ENCODE measurements around the gene EPHB3.

The EPHB3 gene
- 0.04 to 0.12 reads per million in 2 experiments for total RNA-seq

DNA sequence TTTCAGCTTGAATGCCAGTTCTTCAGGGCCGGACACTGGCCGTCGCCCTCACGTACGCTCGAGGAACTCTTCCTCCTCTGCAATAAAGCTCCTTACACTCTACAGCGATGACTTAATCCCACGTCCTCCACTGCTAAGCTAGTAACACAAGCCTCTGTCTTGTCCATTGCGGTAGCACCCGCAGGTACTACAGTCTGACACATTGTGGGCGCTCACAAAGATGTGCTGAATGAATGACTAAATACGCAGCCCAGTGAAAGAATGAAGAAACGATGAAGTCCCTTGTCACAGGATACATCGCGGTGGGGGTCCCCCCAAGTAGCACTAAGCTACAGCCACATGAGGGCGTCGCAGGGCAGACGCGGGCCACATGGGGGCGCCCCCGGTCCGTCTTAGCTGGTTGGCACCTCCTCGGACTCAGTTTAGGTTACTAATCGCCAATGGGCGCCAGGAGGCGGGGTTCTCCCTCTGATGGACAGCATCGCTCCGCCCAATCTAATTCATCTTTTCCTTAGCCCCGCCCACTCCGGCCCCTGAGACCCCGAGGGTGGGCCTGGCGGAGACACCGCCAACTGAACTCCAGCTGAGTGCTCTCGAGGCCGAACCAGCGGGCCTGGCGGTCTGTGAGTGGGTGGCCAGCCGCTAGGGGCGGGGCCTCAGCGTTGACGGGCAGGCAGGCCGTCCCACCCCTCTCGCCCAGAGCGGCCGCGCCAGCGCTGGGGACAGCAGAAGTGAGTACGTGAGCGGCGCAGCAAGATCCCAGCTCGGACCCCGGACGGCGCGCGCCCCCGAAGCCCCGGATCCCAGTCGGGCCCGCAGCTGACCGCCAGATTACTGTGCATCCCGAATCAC lies at the start of gene EPHB3:
Gene EPHB3, plus strand, starts transcription at position 725 of the 852 bp plus-strand sequence. CDS start 451 bp downstream, outside the sequence.
- peak; percentile 80 for DNase-seq (ENCODE audit: low read depth)

DNA sequence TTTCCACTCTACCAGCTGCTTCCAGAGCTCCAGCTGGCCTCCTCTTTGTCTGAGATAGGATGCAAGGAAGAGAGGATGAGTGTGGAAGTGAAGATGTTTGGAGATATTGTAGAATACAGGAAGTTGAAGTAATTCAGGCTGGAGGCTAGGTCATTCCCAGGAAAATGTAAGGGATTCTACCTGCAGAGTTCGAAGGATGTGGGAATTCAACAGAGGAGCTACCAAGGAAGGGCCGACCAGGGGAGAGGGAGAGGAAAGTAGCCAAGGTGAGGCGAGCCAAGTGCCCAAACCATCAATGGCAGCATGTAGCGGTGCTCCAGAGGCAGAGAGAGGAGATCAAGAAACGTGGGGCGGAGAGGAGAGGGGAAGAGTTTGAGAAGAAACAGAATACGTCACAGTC lies 49.0 kb upstream of the EPHB3 start:
- DNase-seq (ENCODE audit: low read depth): no peak

DNA sequence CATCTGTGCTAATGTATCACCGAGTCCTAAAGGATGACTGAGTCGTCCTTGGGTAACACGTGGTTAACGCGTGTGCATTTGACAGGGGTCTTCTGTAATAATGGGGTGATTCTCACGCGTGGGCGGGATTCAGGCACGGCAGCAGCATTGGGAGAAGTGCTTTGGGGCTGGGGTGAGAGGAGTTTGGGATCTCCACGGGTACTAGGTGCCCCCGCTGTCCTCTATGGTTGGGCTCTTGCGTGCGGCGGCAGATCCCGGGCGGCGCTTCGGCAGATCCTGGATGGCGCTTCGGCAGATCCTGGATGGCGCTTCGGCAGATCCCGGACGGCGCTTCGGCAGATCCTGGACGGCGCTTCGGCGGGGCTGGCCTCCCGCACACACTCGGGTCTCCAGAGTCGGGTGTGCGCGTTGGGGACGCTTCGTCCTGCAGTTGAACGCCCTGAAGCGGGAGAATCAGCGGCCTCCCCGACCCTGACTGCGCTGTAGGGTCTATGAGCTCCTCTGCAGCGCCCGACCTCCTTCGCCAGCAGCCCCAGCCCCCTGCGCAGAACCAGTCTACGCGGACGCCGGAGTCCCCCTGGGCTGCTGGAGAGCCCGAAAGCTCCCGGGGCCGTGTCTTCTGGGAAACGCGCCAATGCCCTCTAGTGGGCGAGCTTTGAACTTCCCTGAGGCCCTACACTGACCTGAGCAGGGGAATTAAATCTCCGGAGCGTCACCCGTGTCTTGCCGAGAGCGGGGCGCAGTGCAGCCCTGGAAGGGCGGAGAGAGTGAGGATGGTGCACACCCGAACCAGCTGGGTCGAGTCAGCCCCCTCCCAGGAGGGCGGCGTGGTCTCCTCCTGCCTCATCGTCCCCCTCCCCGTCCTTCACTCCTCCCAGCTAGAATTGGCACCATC lies 48.1 kb upstream of the EPHB3 start:
- DNase-seq (ENCODE audit: low read depth): peak; percentile 72

DNA sequence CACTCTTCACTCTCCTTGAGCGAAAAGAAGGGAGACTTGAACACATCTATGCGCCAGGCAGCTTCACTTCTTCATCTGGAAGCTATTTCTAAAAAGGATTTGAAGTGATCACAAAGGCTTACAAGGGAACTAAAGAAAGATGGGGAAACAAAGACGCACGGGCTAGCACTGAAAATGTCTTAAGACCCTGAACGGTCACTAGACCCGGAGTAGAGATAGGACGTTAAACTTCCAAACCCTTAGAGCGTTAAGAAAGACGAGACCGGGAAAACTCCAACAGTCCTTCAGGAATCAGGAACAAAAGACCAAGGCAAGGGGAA lies 47.5 kb upstream of the EPHB3 start:
- no peak for DNase-seq (ENCODE audit: low read depth)

DNA sequence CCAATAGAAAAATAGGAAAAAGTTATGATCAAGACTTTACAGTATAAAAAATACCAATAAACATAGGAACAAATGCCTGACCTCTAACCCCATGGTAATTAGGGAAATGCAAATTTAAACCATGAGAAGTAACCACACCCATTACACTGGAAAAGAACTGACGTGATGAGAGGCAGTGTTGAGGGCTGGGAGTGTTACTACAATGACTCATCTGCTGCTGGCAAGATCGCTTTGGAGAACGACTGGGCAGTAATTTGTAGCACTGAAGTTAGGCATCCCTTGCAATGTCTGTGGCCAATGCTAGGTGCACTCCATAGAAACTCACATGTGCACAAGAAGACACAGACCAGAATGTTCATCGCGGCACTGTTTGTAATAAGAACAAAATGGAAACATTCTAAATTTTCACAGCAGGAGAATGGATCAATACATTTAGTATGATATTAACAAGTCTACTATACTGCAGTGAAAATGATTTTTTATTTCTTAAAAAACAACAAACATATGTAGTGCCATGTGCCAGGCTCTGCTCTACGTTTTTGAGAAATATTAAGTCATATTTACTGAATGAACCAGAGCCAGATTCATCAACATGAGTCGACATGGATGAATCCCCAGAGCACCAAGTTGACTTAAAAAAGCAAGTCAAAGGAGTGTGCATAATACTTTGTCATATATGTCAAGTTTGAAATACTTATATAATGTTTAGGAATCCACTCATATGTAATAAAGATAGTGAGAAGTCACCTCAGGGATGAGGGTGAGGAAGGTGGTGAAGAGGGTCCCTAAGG lies 37.6 kb upstream of the EPHB3 start:
- no peak for DNase-seq (ENCODE audit: low read depth)

DNA sequence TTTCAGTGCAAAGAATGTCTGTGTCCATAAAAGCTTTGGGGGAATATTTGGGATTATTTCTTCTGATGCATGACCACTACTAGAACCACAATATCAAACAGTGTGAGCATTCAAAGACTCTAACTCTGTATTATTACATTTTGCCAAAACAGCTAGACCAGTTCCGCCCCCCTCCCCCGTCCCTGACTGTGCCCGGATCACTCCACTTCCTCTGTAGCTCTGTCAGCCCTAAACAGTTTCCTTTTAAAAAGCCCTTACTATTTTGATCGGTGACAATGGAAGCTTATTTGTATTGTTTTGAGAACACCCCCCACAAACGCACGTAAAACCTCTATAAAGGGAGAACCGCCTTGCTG lies 36.6 kb upstream of the EPHB3 start:
- no peak for DNase-seq (ENCODE audit: low read depth)

DNA sequence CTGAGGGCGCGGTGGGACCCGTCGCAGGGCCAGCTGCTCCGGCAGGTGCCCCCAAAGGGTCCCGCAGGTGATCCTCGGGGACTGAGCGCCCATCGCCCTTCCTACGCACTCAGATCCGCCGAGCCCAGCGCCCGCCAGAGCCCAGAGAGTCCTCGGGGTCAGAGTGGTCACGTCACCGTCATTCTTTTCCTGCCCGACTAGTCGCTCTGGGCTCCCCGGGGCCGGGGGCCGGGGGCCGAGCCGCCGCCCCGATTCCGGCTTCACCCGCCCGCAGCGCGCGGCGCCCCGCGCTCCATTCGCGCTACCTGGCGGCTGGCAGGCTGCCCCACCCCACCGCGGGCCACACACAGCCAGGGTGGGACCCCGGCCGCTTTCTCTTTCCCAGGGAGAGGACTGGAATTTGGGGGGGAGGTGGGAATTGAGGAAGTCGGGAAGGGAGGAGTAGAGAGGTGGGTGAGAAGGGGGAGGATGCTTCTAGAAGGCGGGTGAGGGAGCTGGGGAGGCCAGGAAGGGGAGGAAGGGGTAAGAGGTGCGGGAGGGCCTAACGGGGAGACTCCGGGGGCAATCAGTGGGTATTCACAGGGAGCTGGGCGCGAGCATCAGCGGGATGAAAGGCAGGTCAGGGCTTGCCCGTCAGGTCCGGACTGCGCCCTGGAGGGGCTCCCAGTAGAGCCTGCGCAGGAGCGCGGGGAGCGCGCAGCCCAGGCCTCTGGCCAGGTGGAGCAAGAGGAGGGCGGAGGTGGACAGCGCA lies 36.1 kb upstream of the EPHB3 start:
- DNase-seq (ENCODE audit: low read depth): no peak

DNA sequence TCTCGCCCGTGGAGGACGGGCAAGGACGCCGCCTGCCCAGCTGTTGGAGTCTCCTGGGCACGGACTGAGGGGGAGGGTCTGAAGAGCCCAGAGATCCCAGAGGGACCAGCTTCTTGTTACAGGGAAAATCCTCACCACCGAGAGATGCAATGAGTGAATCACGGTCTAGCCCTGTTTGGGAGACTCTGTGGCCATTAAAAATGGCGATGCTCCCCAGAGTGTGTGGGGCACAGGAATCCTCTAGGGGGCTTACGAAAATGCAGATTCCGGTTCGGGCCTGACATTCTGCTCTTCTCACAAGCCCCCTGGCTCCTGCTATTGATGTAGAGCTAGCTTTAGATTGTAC lies 35.5 kb upstream of the EPHB3 start:
- DNase-seq (ENCODE audit: low read depth): no peak

DNA sequence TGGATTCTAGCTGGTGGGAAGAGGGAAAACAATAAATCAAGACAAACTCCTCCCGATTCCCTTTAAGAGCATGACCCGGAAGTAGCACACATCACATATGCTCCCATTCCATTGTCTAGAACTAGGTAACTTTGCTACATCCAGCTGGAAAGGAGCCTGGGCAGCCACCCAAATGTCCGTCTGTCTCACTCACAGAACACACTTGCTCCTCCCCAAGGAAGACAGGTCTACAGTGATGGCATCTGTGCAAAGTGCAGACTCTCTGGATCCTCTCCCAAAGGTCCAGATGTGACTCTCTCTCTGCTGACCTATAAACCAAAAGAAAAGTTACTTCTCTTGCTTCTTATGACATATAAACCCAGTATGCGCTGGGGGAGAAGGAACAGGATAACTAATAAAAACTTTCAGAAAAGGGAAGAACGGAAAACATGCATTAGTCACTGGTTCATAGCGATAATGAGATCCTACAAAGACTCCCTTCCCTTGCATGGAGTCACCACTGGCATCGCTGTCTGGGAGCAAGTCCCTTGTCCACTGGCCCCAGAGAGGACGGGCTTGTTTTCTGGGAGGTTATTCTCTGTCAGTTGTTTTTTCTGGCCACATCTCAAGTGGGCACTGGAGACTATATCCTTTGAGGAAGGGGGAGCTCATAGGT lies 29.8 kb upstream of the EPHB3 start:
- no peak for DNase-seq (ENCODE audit: low read depth)

DNA sequence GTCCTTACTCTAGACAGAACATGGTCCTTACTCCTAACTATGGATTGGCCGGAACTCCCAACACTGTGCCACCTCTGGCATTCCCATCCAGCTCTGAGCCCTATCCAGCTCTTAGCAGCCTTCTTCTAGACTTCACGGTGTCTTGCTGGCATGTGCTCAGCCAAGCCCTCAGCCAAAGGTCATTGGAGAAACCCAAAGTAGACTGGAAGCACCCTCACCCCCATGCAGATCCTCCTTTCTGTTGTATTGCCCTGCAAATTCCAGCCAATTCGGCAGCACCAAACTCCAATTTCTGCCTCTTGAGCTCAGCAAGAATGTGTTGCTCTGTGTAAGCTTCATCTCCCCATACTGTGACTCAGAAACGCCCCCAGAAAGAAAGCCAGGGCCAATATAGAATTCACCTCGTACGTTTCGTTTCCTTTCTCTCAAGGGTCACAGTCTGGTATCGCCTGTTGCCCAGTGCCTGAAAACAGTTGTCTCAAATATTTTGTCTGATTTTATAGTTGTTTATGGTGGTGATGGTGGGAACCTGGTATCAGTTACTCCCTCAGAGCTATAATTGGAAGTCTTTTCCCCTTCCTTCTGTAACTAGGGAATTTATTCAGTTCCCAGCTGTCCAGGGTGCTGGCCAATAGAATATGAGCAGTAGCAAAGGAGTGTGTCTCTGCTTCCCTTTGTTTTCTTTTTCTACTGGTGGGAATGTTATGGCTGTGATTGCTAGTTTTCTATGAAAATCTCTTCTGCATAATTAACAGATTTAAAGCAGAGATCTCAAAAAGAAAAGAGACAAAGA lies 28.4 kb upstream of the EPHB3 start:
- DNase-seq (ENCODE audit: low read depth): no peak

DNA sequence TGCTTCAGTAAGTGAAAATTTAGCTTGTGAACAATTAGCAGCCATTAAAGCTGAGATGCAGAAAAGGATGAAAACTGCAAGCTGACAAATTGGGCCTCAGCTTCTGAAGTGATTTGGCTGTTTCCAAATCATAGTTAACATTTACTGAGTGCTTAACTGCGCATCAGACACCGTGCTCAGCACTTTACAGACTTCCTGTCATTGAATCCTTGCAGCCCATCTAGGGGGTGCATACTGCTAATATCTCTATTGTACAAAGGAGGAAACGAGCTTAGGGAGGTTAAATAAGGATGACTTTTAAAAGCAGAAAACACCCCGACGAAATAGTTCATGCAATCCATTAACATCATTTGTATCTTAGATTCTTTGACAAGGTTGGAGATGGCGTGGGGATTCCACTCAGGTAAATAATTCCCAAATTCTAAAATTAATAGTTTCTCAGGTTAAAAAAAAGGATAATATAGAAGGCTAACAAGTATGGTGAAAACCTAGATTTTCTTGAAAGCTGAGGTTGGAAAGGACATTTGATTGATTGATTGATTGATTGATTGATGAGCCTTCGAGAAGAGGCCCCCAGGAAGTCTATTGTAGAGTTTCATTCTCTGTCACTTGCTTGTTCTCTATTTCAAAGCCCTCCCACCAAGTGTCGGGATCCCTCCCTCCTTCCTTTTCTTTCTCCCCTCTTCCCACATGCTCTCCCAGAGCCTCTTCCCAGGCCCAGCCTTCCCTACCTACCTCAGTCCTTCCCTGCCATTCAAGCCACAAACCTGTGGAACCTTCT lies 23.5 kb upstream of the EPHB3 start:
- DNase-seq (ENCODE audit: low read depth): no peak

DNA sequence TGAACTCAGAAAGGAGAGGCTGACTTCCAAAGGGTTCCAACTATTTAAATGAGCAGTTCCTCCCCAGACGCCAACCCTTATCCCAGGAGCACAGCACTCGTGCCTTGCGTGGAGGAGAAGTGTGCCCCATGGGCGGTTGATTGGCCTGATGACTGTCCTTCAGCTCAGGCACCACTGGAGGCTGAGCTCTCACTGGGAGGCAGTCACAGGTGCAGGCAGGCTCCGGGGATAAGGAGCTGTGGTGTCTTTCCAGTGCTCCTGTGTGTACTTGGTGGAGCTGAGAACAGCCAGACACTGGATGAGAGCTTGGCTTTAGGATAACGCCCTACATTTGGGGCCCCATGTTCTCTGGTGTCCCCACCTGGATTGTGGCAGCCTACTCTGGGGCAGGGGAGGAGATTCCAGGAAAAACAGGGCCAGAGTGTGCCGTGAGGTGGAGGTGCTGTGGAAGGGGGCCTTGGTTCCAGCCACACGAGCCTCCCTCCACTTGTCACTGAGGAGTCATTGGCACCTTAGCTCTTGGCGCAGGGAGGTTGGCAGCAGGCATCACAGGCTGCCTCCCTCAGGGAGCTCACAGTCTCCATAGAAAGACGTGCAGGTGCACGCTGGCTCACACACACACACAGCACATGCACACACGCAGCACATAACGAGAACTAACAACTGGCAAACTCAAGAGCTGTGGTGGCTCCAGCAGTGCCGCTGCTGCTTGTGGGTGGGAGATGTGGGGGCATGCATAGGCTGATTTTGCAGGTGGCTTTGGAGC lies 22.7 kb upstream of the EPHB3 start:
- no peak for DNase-seq (ENCODE audit: low read depth)

DNA sequence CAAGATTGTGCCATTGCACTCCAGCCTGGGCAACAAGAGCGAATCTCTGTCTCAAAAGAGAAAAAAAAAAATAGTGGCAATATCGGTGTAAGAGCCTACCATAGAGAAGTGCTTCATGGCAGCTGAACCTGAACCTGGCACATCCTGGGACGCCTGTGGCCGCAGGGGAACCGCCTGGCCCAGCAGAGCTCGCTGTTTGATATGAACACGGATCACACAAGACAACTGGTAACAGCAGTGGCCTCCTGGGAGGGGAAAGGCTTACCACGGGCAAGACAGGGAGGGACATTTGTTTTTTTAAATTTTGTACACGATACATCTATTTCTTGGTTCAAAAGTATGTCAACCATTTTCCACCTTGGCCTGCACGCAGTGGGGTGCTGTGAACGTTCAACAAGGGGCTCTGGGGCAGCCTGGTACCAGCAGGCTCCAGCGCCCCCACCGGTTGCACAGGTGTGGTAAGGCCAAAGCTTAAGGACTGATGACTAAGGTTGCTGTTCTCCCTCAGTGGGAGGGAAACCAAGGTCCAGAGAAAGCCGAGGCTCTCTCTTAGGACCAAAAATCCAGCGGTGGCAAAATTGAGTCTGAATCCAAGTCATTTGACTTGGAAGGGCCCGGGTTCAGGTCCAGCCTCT lies 21.7 kb upstream of the EPHB3 start:
- no peak for DNase-seq (ENCODE audit: low read depth)

DNA sequence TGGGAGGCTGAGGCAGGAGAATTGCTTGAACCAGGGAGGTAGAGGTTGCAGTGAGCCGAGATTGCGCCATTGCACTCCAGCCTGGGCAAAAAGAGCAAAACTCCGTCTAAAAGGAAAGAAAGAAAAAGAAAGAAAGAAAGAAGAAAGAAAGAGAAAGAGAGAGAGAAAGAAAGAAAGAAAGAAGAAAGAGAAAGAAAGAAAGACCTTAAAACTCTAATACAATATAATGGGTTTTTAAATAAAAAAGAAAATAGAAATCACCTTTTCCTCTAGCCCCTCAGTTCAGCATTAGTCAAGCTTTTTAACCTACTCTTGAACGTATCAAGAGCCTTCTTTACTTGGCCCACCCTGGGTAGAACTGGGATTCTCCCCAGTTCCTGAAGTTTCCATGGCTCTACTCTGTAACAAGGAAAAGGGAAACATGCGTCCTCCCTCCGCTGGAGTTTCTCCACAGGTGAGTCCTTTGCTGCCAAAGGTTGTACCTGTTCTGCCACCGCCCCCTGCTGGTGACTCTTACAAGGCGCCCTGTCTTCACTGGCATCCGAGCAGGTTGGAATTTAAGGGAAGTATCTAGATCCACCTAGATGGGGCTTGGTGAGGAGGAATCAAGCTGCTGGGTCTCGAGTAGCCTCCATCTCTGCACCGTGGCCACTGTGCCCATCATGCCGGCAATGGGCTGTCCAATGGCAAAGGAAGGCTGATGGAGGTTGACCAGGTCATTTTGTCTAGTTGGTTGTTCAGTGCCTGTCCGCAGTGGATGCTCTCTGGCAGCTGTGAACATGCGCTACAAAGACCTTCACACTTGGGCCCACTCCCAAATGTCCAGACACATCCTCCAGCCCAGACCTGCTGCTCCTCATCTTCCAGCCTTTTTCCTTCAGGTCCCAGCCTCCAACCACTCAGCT lies 20.6 kb upstream of the EPHB3 start:
- DNase-seq (ENCODE audit: low read depth): peak; percentile 76

DNA sequence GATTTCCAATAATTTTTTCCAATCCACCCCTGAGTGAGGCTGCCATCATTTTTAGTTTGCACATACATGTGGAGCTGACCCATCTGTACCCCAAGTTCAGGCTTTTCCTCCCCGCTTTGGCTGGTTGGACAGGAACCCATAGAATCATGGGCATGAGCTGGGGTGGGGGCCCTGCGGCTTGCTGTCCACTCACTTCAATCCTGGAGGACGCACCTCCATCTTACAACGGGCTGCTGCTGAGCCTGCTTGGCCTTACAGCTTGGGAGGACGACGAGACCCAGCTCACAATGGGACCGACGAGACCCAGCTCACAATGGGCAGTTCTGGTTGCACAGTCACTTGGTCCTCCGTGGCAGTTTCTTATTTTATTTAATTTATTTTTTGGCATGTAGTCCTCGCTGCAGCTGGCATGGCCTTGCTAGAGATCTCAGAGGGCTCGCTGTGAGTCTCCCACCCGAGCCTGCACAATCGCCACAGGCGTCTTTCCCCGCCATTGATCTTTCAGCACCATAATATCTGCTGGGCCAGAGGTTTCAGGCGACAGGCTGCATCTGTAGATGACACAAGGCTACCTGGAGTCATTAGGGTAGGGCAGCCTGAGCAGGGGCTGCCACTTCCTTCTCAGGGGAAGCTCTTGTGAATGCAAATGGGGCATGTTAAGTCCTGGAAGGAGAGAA lies 19.6 kb upstream of the EPHB3 start:
- DNase-seq (ENCODE audit: low read depth): no peak

DNA sequence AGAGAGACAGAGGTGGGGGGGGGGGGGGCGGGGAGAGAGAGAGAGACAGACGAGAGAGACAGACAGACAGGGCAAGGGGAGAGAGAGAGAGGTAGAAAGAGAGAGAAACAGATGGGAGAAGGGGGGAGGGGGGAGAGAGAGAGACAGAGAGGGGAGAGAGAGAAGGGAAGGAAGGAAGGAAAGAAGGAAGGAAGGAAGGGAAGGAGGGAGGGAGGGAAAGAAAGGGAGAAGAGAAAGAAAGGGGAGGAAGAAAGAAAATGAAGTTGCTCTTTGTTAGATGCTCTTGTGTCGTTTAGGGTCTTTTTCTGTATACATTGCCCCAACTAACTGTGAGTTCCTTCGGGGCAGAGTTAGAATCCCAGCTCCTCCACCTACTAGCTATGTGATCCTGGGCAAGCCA lies 19.0 kb upstream of the EPHB3 start:
- DNase-seq (ENCODE audit: low read depth): no peak

DNA sequence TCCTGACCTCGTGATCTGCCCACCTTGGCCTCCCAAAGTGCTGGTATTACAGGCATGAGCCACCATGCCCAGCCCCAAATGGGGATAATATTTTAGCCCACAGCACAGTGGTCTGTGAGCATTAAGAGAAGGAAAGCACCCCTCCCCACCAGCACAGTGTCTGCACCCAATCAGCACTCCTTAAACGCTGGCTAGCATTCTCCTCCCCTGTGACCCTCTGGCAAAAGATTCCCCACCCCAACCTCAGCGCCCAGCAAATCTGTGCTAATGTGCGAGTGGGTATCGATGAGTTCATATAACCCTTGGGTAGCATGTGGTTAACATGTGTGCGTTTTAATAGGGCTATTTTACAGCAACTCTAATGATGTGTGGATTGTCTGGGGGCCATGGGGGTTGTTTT lies 18.3 kb upstream of the EPHB3 start:
- DNase-seq (ENCODE audit: low read depth): no peak

All from T follicular helper cell (primary cell).